ENCODE data around the gene ERFL.
A peak's percentile ranks its signal among the peaks of the same experiment; 100 is the strongest.

Gene ERFL

GRCh38 chr19:41928221-41928683 lies at the start of gene ERFL:
Gene ERFL (minus strand): TSS chr19:41928449. CDS start chr19:41912919, 15,530 bp downstream.
- DNase-seq, result peak in 1 of 2 experiments; percentile 45

- no peak for DNase-seq
These were observed 49.7 kb upstream of the ERFL start for GRCh38 chr19:41977916-41978315.

DNA sequence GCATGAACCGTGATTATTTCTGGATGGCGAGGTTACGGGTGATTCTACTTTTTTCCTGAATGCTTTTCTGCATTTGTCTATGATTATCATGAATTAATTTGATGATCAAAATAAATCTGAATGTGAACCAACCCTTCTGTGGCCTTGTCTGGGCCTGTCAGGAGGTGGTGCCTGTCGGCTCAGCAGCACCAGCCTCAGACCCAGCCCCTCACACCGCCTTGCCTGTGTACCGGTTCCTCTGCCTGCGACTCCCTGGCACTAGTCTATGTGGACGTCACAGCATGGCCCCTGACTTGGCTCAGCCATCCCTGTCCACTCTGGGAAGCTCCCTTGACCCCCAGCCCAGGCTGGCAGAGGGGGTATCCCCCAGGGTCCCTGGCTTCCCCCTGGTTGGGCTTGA lies 46.4 kb upstream of the ERFL start:
- DNase-seq, result no peak

GRCh38 chr19:41971363-41971762 lies 43.1 kb upstream of the ERFL start:
- no peak for DNase-seq

- DNase-seq, result no peak
These were observed 41.7 kb upstream of the ERFL start for GRCh38 chr19:41969772-41970458.

DNA sequence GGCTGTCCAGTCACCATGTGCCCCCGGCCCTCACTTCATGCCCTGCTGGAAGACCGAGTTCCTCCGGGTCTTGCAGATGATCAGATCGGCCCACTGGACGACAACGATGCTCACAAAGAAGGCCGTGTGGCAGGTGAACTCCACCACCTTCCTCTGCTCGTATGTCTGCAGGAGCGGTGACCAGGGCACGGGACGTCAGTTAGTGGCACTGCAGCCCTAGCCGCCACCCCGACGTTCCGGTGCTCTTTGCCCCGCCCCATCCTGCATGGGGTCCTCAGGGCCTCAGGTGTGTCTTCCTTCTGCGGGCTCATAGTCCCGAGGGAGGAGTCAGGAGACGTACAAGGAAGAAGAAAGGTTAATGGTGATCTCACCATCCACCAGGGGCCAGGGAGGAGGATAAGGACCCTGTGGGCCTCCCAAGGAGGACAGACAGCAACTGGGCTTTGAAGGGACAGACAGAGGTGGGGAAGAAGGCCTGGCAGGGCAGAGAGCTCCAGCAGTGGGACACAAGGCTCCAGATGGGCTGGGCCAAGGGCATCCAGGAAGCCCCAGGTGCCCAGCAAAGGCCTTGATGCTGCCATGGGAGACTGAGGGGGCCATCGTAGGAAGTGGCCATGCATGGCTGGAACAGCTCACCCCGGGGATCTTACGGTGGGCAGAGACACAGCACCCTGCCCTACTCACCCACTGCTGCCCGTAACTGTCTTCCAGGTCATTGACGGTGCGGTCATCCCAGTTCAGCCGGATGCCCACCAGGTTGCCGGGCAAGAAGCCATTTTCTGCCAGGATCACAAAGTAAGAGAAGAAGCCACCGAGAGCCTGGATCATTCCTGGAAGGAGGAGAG lies 40.7 kb upstream of the ERFL start:
- DNase-seq, result no peak

GRCh38 chr19:41967054-41967783 lies 39.0 kb upstream of the ERFL start:
- DNase-seq, result no peak

DNA sequence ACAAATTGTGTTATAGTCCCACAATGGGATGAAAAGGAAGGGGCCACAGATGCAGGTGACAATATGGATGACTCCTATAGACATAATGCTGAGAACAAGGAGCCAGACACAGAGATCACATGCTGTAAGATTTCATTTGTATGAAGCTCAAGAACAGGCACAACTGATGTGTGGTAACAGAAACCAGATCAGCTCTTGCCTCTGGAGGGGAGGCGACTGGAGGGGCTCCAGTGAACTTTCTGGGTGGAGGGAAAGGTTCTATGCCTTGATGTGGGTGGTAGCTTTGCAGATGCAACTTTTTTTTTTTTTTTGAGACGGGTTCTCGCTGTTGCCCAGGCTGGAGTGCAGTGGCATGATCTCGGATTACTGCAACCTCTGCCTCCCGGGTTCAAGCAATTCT lies 36.9 kb upstream of the ERFL start:
- DNase-seq, result no peak

DNA sequence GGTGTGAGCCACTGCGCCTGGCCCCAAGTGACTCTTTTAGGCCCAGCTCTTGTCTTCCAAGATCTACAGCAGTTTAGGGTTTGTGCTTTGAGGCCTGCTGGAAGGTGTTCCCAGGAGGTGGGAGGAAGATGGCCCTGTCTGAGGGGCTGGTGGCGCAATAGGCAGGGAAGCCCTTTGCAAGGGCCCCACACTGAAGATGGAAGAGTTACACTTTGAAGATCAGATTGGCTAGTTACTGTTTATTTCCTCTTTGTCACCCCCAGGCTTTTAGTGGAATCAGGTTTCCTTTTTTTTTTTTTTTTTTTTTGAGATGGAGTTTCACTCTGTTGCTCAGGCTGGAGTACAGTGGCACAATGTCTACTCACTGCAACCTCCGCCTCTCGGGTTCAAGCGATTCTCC lies 32.7 kb upstream of the ERFL start:
- DNase-seq, result no peak

GRCh38 chr19:41959056-41960053 lies 31.1 kb upstream of the ERFL start, which contains the start of gene RABAC1:
Gene RABAC1 (minus strand): TSS chr19:41959321. CDS start chr19:41959292, 29 bp downstream.
- DNase-seq, result peak; percentile 85 to 90

- DNase-seq, result peak; percentile 91 to 93
These were observed 30.3 kb upstream of the ERFL start for GRCh38 chr19:41958367-41959055.

GRCh38 chr19:41957838-41958366 lies 29.7 kb upstream of the ERFL start:
- DNase-seq, result peak; percentile 41 to 58

DNA sequence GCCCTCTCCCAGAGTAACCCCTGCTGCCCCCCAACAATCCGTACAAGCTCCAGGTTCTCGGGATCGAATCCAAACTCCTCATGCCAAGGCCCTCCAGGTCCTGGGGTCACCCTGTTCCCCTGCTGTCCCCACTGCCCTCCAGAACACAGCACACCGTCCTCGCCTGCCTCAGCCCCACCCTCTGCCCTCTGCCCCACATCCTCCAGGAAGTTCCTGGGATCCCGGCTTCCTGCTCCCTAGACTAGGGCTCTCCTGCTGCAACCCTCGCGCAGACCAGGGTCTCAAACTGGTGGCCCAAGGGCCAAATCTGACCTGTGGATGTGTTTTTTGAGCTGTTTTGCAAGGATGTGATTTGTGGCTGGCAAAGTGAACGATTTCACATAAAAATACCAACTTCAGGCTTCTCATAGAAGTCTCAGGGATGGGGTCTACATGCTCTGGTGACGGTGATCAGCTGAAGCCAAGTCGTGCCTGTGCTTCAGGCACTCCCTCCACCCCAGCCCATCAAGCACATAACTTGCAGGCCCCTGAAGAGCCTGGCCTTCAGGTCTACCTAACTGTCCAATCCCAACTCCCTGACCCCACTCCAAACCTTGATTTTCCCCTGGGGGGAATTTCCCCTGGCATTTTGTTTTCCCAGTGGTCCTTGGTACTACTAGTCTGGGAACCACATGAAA lies 29.1 kb upstream of the ERFL start:
- no peak for DNase-seq

- no peak for DNase-seq
These were observed 28.4 kb upstream of the ERFL start for GRCh38 chr19:41956621-41957020.

GRCh38 chr19:41955521-41955920 lies 27.3 kb upstream of the ERFL start:
- DNase-seq, result no peak

DNA sequence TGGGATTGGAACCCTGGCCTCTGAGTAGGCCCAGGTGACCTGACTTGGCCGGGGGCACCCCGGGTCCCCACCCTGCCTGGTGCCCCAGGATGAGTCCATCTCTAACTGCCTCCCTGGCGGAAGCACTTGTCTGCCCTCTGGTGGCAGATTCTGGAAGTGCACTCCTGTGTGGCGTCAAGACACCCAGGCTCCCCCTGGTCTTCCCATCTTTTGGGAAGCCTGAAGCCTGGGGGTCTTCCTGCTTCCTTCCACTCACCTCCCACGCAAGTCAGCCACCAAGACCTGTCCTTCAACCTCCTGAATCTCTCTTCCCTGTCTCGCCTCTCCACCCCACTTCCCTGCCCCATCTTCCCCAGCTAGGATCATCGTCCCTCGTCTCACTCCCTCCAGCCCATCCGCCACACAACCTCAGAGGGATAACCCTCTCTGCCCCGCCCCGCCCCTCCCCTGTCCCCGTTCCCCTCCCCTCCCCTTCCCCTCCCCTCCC lies 23.5 kb upstream of the ERFL start:
- peak; percentile 95 for DNase-seq

GRCh38 chr19:41947091-41947490 lies 18.8 kb upstream of the ERFL start:
- DNase-seq, result no peak

DNA sequence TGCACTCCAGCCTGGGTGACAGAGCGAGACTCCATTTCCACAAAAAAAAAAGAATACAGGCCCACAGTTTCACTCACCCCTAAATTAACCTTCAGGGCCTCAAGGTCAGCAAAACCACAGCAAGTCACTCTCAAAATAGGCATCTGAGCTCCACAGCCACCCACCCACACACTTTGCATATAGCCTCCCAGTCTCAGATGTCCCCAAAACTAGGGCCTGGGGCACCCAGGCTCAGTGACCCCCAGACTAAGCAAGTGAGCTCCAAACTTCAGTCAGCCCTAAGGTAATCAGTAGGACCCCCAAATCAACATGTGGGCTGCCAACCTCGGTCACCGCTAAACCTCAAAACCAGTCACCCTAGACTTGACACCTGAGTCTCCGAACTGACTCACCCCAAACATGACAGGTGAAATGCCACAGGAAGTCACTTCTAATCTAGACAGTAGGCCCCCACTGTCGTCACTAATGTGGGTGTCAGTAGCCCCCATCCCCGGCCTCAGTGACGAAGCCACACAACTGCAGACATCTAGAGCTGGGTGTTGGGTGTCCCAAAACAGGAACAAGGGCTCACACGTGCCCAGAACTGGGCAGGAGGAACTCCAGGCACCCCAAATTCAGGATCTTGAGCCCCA lies 17.0 kb upstream of the ERFL start:
- peak; percentile 81 to 89 for DNase-seq

- DNase-seq, result no peak
These were observed 16.1 kb upstream of the ERFL start for GRCh38 chr19:41944336-41944735.
